Stimulated activated CD4-positive, alpha-beta T cell treated with anti-CD3 and anti-CD28 coated beads, Interleukin-12 subunit alpha, Interleukin-12 subunit beta, amount 100 ng/mL, for 4 hours (primary cell): ENCODE results near the gene SLC35A1.
"Not testable (repeated sequence)": the region's sequence is repeated elsewhere in the genome, so short reads cannot be mapped to it uniquely, and the experiment has no call there.

Source experiments
- DNase-seq: peaks from one replicate; pipeline ENCODE4 v3.0.0-alpha.2; 2020

SLC35A1 gene, protein sequence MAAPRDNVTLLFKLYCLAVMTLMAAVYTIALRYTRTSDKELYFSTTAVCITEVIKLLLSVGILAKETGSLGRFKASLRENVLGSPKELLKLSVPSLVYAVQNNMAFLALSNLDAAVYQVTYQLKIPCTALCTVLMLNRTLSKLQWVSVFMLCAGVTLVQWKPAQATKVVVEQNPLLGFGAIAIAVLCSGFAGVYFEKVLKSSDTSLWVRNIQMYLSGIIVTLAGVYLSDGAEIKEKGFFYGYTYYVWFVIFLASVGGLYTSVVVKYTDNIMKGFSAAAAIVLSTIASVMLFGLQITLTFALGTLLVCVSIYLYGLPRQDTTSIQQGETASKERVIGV

DNA sequence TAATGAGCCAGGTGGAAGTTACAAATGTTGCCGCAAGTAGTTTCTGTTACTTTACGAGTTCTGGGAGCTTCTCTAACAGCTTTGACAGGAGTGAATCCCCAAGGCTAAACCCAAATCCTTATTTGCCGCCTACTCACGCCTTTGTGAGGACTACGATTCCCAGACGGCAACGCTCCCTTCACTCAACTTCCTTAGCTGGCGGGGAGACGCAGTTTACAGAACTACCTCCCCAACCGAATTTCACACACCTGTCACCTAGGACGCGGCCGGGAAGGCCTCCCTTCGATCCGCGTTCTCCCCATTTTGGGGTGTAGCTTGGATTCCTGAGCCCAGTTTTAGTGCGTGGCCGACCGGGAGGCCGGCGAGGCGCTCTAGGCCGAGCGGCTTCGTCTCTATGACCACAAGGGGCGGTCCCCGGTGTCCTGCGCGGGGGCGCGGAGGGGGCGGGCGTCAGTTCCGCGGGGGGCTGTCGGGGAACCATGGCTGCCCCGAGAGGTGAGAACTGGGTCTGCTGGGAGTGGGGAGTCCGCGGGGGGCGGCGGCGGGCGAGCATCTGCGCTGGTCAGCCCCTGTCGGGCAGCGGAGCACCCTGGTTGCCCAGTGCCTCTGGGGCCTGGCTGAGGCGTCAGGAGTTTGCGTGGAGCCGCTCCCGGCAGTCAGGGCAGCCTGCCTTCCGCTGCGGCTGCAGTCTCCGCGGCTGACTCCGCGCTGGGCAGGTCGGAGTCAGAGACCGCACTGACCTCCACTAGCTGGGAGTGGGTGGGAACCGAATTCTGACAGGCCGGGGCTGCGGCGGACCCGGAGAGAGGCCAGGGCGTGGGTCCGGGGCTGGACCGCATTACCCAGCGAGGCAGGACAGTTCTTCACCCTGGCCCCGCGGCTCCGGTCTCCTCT, at the start of gene SLC35A1:
TSS of gene SLC35A1 (plus strand) at position 450 of the 894 bp plus-strand sequence. CDS start at position 480, 30 bp downstream.
- DNase-seq = peak; percentile 84

DNA sequence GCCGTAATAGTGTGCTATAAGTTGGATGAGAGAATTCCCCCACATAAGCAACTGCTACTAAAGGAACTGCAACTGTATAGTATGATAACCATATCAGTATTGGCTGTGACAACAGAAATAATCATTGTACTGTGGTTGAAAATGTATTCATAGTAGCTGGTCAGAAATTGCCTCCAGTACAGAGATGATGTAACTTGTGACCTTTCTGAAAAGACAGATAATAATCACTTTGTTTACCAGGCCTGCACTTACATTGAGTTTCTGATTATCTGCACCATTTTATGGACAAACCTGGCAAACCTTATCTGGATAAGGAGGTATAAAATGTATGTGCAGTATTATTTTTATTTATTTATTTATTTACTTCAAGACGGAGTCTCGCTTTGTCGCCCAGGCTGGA, 46.0 kb upstream of the SLC35A1 start:
- DNase-seq = no peak

DNA sequence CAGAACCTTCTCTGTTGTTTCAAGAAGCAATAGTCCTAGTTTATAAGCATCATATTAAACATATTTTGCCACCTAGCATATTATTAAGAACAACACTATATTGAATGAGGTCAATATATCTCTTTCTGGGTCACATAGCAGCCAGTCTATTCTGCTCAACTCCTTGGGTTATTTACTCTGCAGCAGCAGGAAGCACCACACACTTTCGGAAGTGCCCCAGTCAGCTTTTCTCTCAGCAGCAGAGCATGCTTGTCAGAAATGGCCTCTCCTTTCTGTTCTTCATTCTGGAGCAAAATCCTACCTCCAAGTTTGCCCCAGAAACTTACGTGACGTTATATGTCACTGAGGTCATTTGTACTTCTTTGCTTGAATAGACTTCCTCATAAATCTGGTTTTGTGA, 42.3 kb upstream of the SLC35A1 start:
- no peak for DNase-seq

DNA sequence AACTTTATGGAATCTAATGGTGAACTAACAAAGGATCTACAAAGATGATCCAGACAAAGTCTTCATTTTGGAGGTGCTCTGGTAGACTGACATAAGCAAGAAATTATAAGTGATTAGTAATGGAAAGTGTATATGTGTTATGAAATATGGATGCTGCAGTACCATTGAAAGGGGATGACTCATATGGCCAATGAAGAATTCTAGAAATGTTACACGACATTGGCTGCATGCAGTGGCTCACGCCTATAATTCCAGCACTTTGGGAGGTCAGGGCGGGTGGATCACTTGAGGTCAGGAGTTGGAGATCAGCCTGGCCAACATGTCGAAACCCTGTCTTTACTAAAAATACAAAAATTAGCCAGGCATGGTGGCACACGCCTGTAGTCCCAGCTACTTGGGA, 41.5 kb upstream of the SLC35A1 start:
- no peak for DNase-seq

DNA sequence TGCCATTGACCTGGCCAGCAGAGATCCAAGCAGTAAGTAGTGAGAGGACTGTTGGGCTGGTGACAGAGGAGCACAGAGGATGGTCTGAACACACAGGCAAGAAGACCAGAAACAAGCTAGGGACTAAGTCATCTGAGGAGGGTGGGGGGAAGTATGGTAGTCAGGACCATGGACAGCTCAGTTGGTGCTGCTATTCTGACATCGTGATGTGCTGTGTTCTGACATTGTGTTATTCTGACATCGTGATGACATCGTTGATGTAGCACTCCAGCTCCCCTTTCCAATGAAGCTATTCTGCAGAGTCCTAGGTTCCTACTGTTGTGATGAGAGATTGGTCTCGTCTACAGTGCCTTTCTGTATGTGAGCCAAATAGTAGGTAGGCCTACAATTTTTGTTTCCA, 36.3 kb upstream of the SLC35A1 start:
- peak; percentile 14 for DNase-seq

DNA sequence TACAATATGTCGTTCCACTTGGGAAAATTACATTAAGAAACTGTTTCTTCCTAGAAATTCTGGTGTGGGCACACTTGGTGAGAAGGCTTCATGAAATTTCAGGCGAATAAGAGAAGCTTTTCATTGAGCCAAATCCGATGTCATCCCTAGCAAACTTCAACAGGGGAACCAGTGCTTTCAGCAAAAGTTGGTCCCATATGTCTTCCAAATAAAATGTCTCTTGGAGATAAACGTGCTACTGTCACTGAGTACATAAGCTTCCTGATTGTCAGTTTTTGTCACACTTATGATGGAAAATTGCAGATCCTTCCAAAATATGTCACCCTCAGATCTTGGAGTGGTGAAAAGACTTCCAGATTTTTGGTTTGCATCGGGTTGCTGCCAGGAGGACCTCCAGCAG, 31.1 kb upstream of the SLC35A1 start:
- no peak for DNase-seq

DNA sequence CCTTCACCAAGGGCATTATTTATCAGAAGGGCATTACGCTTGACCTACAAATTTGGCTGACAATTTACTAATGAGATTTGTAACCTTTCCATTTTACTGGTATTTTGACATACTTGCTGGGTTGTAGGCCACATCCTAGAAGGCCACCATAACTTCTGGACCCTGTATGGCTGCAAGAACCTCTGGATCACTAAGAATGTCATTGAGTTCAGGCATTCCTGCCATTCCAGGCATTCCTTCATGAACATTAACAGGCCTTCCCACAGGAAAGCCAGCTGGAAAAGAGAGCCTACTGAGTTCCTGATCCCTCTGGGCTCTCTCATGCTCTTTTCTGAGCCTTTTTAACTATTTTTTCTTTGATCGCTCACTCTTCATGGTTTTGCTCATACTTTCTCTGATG, 28.4 kb upstream of the SLC35A1 start:
- no peak for DNase-seq

DNA sequence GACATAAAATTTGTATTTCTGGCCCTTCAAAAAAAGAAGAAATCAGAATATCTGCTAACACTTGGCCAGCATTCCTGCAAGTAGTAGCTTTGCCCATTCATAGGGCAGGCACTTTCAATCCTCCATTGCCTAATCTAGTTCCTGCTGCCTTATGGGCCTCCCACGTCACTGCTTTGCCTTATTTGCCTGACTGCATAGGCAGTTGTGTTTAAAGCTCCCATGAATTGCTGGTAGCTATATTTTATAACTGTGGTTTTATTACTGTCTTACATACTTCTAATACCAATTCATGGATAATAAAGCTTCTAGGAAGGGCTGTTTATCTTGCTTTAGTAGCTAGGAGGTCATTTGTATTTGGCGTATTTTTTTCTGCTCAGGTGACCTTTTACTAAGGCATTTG, 7.7 kb upstream of the SLC35A1 start:
- DNase-seq = no peak

DNA sequence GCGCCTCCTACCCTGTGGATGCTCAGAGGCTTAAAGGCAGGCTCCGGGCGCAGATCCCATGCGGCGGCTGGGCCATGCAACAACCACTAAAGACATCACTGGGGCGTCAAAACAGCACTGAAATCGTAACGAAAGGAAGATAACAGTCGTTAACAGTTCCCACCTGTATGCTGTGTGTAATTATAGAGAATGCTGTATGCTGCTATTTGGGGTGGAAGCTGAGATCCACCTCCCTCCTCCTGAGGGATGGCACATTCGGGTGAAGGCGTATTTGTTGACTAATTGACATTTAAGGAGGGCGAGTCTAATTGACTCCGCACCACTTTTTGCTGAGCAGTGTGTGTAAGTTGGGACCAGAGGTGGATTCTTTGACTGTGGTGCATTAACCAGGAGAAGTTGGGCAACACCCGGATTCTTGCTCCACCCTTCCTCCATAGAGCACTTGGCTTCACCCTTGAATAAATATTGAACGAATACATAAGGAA, 687 bp downstream of the SLC35A1 start:
- peak; percentile 57 for DNase-seq

DNA sequence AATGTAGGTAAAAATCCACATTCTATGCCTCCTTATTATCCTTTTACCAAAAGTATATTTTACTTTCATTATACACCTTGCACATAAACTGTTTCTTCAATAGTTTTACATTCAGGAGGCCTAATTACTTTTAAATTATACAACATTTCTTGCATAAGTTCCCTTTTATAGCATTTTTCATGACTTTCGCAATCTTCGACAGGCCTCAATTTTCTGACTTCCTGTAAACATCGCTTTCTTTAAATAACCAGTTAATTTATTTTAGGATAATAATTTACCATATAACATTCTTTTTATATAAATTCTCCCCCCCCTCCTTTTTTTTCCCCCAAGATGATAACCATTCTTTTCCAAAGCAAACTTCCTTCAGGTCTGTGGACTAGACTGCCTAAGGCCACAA, 9.2 kb downstream of the SLC35A1 start:
- no peak for DNase-seq

DNA sequence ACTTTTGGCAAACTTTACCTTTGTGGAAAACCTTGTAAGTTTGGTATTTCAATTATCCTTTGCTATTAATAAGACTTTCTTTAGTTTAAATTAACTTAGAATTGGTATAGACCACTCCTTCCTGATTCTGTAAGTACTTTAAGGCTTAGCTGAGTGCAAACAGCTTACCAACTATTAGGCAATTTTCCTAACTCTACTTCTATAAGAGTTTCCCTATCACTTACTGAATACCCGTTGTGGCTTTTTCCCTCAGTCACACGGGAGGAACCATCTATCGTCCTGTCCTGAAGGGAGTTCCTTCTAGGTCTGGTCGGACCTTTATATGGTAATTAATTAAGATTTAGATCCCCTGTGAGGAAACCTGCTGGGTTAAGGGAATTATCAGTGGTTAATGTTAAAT, 9.6 kb downstream of the SLC35A1 start:
- no peak for DNase-seq

DNA sequence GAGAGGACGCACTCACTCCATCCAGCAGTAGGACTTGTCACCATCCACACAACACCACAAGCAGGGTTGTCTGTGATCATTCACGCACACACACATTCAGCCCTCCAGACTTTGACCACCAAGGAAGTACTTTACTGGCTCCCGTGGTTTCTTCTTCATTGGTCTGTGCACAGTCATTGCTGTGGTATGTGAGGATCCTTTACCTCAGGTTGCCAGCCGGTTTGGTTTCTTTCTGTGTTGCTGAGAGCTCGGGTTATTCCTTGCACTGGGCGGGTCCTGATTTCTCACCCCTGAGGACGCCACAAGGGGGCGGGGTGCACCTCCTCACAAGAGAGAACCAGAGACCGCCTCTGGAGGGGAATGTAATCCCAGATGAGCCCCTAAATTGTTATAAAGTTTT, 11.2 kb downstream of the SLC35A1 start:
- DNase-seq = no peak

DNA sequence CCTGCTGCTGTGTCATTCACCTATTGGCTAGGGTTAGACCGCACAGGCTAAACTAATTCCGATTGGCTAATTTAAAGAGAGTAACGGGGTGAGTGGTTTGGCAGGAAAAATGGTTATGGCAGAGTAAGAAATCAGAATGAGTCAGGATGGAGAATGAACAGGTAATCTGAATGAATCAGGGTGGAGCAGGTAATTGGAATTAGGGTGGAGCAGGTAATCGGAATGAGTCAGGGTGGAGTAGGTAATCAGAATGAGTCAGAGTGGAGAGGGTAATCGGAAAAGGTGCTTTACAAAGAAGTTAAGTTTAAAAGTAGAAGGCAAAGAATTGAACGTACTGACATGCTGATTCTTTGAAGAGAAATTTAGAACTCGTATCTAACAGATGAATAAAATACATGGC, 11.7 kb downstream of the SLC35A1 start:
- no peak for DNase-seq

DNA sequence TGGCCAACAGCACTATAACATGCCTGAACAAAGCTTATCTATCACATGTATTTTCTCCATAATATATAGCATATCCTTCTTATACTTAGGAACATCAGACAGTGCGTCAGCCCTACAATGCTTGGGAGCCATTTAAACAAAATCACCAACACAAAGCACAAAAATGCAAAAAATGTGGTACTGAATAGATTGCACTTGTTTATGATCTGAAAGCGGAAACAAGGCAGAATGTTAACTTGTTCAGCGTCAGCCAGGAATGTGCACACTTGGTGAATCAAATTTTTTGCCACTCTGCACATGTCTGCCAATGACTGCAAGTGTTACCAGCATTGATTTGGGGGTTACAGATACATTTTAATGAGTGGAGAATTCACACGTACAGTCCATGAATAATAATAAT, 14.8 kb downstream of the SLC35A1 start:
- no peak for DNase-seq

DNA sequence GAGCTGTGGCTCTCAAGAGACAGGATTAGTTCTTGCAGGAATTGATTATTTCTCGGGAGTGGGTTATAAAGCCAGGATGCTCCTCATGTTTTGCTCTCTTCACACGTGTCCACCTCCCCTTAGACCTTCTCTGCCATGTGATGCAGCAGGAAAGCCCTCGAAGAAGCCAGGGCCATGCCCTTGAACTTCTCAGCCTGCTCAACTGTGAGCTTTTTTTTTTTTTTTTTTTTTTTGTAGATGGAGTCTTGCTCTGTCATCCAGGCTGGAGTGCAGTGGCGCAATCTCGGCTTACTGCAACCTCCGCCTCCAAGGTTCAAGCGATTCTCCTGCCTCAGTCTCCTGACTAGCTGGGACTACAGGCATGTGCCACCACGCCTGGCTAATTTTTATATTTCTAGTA, 16.6 kb downstream of the SLC35A1 start:
- DNase-seq = not testable (repeated sequence)

DNA sequence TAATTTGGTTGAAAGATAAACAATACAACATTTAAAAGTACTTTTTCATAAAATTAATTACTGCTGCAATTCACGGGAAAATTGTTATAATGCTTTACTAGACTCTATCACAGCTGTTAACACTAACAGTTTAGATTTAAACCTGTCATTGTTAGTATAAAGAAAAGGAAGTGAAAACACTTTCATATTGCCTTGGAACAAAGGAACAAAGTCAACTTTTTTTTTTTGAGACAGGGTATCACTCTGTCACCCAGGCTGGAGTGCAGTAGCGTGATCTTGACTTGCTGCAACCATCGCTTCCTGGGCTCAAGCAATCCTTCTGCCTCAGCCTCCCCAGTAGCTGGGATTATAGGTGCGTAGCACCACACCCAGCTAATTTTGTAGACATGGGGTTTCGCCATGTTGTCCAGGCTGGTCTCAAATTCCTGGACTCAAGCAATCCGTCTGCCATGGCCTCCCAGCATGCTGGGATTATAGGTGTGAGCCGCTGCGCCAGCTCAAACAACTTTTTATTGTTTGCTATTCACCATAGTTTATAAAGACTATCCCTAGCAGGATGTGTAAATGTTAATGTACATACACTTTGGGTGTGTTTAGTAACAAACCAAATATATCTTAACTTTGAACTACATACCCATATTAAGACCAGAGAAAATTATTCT, 22.1 kb downstream of the SLC35A1 start:
- no peak for DNase-seq

DNA sequence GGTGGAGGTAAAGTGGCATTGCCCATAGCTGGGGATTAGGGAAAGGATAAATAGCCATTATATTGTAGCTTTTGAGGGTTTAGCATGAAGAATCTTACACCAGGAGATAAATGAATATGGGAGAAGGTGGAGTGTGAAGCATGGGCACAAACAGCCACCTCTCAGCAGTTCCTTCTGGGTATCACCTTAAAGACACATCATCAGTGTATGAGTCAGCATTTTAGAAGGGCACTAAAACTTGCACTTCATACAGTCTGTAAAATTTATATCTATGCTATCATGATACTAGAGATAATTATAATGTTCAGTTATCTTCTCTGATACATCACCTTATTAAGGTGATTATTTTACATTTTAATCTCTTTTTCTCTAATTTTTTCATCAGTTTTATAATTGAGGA, 25.3 kb downstream of the SLC35A1 start:
- no peak for DNase-seq

DNA sequence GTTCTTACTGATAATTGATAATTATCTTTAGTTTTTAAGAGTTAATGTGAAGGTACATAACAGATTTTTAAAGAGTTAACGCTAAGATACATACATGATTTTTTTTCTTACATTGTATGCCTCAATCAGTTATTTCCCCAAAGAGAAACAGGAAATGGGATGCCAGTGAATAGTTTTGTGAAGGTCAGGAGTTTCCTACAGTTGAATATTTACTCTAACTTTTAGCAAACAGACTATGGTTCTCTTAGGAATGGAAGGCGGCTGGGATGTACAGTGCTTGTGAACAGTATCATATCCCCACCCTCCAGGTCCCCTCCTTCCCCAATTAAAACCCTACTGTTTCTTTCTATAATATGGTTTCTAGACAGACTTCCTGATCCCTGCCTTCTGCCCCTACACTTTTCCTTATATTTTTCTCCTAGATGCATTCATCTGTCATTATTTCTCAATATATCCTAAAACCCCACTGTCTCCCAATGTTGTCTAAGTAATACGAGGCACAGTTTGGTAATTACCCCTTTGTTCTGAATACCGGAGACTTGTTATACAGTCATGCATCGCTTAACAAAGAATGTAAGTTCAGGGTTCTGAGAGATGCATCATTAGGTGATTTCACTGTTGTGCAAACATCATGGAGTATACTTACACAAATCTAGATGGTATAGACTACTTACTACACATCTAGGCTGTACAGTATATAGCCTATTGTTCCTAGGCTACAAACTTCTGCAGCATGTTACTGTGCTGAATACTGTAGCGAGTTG, 29.2 kb downstream of the SLC35A1 start:
- DNase-seq = no peak

DNA sequence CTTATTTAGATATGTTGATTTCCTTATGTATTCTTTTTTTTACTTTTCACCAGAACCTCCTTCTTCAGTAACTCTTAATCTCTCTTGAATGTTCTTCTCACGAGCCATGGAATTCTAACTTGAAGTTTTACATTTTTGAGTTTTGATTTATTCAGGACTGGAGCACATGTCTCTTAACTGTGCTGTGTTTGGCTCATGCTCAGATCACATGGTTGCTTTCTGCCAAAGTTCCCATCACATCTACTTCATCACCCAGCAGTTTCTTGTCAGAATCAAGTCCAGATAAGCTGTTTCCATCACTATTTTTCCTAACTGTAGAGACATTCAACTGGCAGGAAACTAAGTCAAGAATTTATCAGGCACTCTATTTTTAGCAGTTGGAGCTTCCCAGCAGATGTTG, 31.7 kb downstream of the SLC35A1 start:
- DNase-seq = no peak

DNA sequence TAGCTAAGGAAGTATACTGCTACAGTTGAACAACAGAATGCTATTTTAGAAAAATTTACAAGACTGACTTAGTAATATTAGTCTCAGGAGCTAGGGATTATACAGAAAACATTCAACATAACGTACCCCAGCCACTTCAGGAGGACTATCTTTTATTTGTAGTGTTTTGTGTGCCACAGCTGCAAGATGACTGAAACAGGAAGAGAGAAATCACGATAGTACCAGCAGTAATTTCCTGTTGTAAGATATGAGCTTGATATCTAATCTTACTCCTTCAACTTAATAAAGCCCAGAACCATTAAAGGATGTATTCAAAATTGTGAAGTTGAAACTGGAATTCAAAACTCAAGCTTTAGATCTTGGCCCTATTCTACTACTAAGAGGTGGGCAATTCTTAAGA, 42.1 kb downstream of the SLC35A1 start:
- DNase-seq = no peak

DNA sequence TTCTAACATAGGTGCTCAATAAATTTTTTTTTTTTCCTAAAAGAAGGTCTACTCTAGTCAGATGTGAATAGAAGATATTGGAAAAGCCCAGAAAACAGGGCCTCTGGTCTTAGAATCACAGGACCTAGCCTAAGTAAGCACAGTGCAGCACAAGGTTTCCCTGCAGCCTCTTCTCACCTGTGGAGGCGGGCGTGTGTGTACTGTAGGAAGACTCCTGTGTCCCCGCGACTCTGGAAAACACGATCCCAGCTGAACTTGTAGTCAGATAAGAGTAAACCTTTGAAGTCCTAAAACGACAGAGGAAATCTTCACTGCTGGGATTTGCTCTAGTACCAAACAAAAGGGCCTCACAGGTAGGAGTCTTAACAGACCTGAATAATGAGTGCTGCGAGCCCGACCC, 45.7 kb downstream of the SLC35A1 start:
- DNase-seq = no peak

DNA sequence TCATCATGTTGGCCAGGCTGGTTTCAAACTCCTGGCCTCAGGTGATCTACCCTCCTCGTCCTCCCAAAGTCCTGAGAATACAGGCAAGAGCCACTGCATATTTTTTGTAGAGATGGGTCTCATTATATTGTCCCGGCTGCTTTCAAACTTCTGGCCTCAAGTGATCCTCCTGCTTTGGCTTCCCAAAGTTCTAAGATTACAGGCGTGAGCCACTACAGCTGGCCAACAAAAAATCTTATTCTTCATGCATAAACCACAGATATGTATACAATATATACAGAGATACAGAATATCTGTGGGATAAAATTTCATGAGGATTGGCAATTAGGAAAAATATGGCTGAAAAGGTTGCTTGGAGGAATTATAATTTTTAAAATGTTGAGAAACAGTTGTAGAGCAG, 49.9 kb downstream of the SLC35A1 start:
- DNase-seq = no peak

DNA sequence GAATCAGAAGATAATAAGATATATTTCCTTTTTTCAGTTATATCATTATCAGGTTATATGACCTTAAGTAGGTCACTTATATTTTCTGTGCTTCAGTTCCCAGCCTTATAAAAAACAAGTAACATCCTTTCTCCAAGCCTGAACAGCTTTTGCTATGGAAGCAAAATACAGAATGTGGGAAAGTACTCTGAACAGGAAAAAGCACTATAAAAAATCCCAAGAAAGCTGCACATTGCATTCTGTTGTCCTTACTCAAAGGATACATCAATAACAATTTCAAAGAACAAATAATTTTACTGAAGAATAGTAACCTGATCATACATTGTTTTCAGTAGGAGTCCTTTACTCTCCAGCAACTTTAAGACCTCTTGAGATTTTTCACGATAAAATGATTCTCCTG, 56.4 kb downstream of the SLC35A1 start:
- DNase-seq = no peak
